ENCODE measurements around the gene OR51G1.

DNA sequence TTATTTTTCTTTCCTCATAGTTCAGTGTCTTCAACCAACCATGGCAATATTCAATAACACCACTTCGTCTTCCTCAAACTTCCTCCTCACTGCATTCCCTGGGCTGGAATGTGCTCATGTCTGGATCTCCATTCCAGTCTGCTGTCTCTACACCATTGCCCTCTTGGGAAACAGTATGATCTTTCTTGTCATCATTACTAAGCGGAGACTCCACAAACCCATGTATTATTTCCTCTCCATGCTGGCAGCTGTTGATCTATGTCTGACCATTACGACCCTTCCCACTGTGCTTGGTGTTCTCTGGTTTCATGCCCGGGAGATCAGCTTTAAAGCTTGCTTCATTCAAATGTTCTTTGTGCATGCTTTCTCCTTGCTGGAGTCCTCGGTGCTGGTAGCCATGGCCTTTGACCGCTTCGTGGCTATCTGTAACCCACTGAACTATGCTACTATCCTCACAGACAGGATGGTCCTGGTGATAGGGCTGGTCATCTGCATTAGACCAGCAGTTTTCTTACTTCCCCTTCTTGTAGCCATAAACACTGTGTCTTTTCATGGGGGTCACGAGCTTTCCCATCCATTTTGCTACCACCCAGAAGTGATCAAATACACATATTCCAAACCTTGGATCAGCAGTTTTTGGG, 42.2 kb downstream of the OR51G1 start, which contains the start of gene OR51T1:
- no peak for TF ChIP-seq RAD21 (conservative IDR thresholded peaks at IDR 0.05 in 1 of 2, IDR thresholded peaks at IDR 0.05 in 1 of 2)
- TF ChIP-seq POLR2AphosphoS2 (conservative IDR thresholded peaks at IDR 0.05; ENCODE audit: low read length): no peak
- TF ChIP-seq NR3C1 (IDR thresholded peaks at IDR 0.05): no peak
- no peak for TF ChIP-seq FOSL2 (IDR thresholded peaks at IDR 0.05)
- no peak for TF ChIP-seq FOSL2 (CRISPR knock-in tag; IDR thresholded peaks at IDR 0.05)
- TF ChIP-seq, protein P1, sequence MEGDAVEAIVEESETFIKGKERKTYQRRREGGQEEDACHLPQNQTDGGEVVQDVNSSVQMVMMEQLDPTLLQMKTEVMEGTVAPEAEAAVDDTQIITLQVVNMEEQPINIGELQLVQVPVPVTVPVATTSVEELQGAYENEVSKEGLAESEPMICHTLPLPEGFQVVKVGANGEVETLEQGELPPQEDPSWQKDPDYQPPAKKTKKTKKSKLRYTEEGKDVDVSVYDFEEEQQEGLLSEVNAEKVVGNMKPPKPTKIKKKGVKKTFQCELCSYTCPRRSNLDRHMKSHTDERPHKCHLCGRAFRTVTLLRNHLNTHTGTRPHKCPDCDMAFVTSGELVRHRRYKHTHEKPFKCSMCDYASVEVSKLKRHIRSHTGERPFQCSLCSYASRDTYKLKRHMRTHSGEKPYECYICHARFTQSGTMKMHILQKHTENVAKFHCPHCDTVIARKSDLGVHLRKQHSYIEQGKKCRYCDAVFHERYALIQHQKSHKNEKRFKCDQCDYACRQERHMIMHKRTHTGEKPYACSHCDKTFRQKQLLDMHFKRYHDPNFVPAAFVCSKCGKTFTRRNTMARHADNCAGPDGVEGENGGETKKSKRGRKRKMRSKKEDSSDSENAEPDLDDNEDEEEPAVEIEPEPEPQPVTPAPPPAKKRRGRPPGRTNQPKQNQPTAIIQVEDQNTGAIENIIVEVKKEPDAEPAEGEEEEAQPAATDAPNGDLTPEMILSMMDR (IDR thresholded peaks at IDR 0.05): no peak
- TF ChIP-seq REST (IDR thresholded peaks at IDR 0.05): no peak
- TF ChIP-seq, protein P2, sequence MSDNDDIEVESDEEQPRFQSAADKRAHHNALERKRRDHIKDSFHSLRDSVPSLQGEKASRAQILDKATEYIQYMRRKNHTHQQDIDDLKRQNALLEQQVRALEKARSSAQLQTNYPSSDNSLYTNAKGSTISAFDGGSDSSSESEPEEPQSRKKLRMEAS (IDR thresholded peaks at IDR 0.05): no peak
- no peak for TF ChIP-seq EP300 (IDR thresholded peaks at IDR 0.05)
- no peak for TF ChIP-seq RNF2 (IDR thresholded peaks at IDR 0.05; ENCODE audit: borderline replicate concordance, low read depth)
- TF ChIP-seq POLR2A (IDR thresholded peaks at IDR 0.05; ENCODE audit: low read length): no peak
- no peak for TF ChIP-seq CHD2 (IDR thresholded peaks at IDR 0.05; ENCODE audit: low read length, partially characterized antibody)
- TF ChIP-seq BHLHE40 (IDR thresholded peaks at IDR 0.05; ENCODE audit: low read depth, low read length): no peak
- no peak for TF ChIP-seq MAZ (IDR thresholded peaks at IDR 0.05; ENCODE audit: borderline replicate concordance, low read depth, low read length)
- no peak for TF ChIP-seq ZFP36 (IDR thresholded peaks at IDR 0.05; ENCODE audit: borderline replicate concordance, partially characterized antibody)

Data from A549 (cell line).